Progenitor cell of endocrine pancreas (in vitro differentiated cells): ENCODE measurements around the gene ABI3BP. TPM values are rescaled to one million over a fixed set of nuclear protein-coding genes. Genes with fewer than 3 reads are reported as not detected.

Source experiments
- DNase-seq: peaks from one replicate; pipeline ENCODE4 v3.0.0; 2021; ENCODE audit warnings: low spot score; ENCODE audit not compliant: unreplicated experiment
- H3K27ac Mint-ChIP-seq: 2 replicates; pipeline ENCODE4 v1.8.0; 2021; ENCODE audit warnings: mild to moderate bottlenecking, moderate library complexity, mixed read lengths
- H3K27me3 Mint-ChIP-seq: 2 replicates; pipeline ENCODE4 v1.8.0; 2021; ENCODE audit warnings: mixed read lengths
- H3K36me3 Mint-ChIP-seq: 2 replicates; pipeline ENCODE4 v1.8.0; 2022; ENCODE audit warnings: mixed read lengths; ENCODE audit not compliant: insufficient read depth
- H3K4me1 Mint-ChIP-seq: 2 replicates; pipeline ENCODE4 v1.8.0; 2021; ENCODE audit warnings: low read depth, mixed read lengths
- H3K4me3 Mint-ChIP-seq: 2 replicates; pipeline ENCODE4 v1.8.0; 2021; ENCODE audit warnings: low read depth, mild to moderate bottlenecking, moderate library complexity, mixed read lengths
- H3K9me3 Mint-ChIP-seq: 2 replicates; pipeline ENCODE4 v1.8.0; 2021; ENCODE audit warnings: low read depth, mixed read lengths
- CTCF ChIP-seq: fragments of 200-600 bp; sonication (generic); IDR thresholded peaks from one replicate; pipeline ENCODE4 v1.5.0; 2021; ENCODE audit warnings: antibody characterized with exemption, mild to moderate bottlenecking; ENCODE audit not compliant: unreplicated experiment
- total RNA-seq: library from RNA; stranded (reverse); gene quantifications from 2 replicates; pipeline ENCODE4 v1.2.1, GENCODE V29; 2021

ABI3BP gene
- total RNA-seq, 1 donor from 2014 or later, result not detected

GRCh38 chr3:100834332-100834731, 158.9 kb downstream of the ABI3BP start:
- peaks cover 4% of the 10 kb centered on the region for H3K9me3 Mint-ChIP-seq
- no peak for TF ChIP-seq CTCF
- DNase-seq, result no peak
- H3K4me1 Mint-ChIP-seq, result peaks cover 13% of the 10 kb centered on the region
- no peak overlapping the region for H3K4me3 Mint-ChIP-seq
- peaks cover 2% of the 10 kb centered on the region for H3K36me3 Mint-ChIP-seq
- peaks cover 24% of the 10 kb centered on the region for H3K27me3 Mint-ChIP-seq
- no peak overlapping the region for H3K27ac Mint-ChIP-seq

- no peak for TF ChIP-seq CTCF
- H3K4me1 Mint-ChIP-seq, result peaks cover 13% of the 10 kb centered on the region
- H3K4me3 Mint-ChIP-seq, result no peak overlapping the region
- H3K27ac Mint-ChIP-seq, result no peak overlapping the region
- peaks cover 26% of the 10 kb centered on the region for H3K27me3 Mint-ChIP-seq
- no peak for DNase-seq
- peaks cover 4% of the 10 kb centered on the region for H3K9me3 Mint-ChIP-seq
- peaks cover 2% of the 10 kb centered on the region for H3K36me3 Mint-ChIP-seq
These were observed 159.7 kb downstream of the ABI3BP start for GRCh38 chr3:100833483-100833882.

- H3K9me3 Mint-ChIP-seq, result peaks cover 4% of the 10 kb centered on the region
- no peak for TF ChIP-seq CTCF
- no peak for DNase-seq
- H3K36me3 Mint-ChIP-seq, result peaks cover 2% of the 10 kb centered on the region
- H3K4me1 Mint-ChIP-seq, result peaks cover 13% of the 10 kb centered on the region
- no peak overlapping the region for H3K4me3 Mint-ChIP-seq
- peaks cover 28% of the 10 kb centered on the region for H3K27me3 Mint-ChIP-seq
- H3K27ac Mint-ChIP-seq, result no peak overlapping the region
These were observed 161.6 kb downstream of the ABI3BP start for GRCh38 chr3:100831629-100832028.

GRCh38 chr3:100830931-100831330, 162.3 kb downstream of the ABI3BP start:
- Mint-ChIP-seq H3K36me3 (peaks cover 2% of the 10 kb centered on the region), H3K27me3 (peaks cover 26% of the 10 kb centered on the region), H3K9me3 (peaks cover 4% of the 10 kb centered on the region), H3K4me1 (peaks cover 13% of the 10 kb centered on the region), H3K4me3 (no peak overlapping the region), H3K27ac (no peak overlapping the region)
- no peak for DNase-seq
- TF ChIP-seq CTCF, result no peak

- no peaks in the 10 kb centered on the region for H3K9me3 Mint-ChIP-seq
- TF ChIP-seq CTCF, result no peak
- peaks cover 2% of the 10 kb centered on the region for H3K4me1 Mint-ChIP-seq
- no peak overlapping the region for H3K4me3 Mint-ChIP-seq
- no peak for DNase-seq
- H3K36me3 Mint-ChIP-seq, result no peaks in the 10 kb centered on the region
- H3K27ac Mint-ChIP-seq, result no peak overlapping the region
- H3K27me3 Mint-ChIP-seq, result peaks cover 27% of the 10 kb centered on the region
These were observed 167.6 kb downstream of the ABI3BP start for GRCh38 chr3:100825574-100825973.
